RWPE2 (cell line): ENCODE results near the gene MUC2.

ENCODE experiments used
- ATAC-seq: fragments of 200-7000 bp; cut with Tn5 transposase; 3 replicates; pipeline ENCODE4 v1.9.1; 2021; ENCODE audit warnings: low read depth
- DNase-seq: peaks from one replicate; pipeline ENCODE4 v3.0.0-alpha.2; 2020; ENCODE audit warnings: low spot score
- H3K27ac ChIP-seq: fragments of 450-650 bp; 2 replicates; pipeline ENCODE4 v1.5.1; 2017; ENCODE audit warnings: mild to moderate bottlenecking; ENCODE audit not compliant: poor library complexity, severe bottlenecking
- H3K27me3 ChIP-seq: fragments of 250-450 bp; sonication (Bioruptor Pico); 2 replicates; pipeline ENCODE4 v1.5.1; 2021; ENCODE audit warnings: mild to moderate bottlenecking, moderate library complexity; ENCODE audit not compliant: insufficient read depth, poor library complexity, severe bottlenecking
- H3K36me3 ChIP-seq: fragments of 250-450 bp; sonication (Bioruptor Pico); 2 replicates; pipeline ENCODE4 v1.5.1; 2020; ENCODE audit warnings: low read depth, mild to moderate bottlenecking, moderate library complexity
- H3K4me1 ChIP-seq: fragments of 250-450 bp; sonication (Bioruptor Pico); 2 replicates; pipeline ENCODE4 v1.5.1; 2021; ENCODE audit warnings: mild to moderate bottlenecking, moderate library complexity; ENCODE audit not compliant: insufficient read depth, poor library complexity, severe bottlenecking
- H3K4me3 ChIP-seq: fragments of 250-450 bp; sonication (Bioruptor Pico); 2 replicates; pipeline ENCODE4 v1.5.1; 2021; ENCODE audit warnings: mild to moderate bottlenecking, moderate library complexity; ENCODE audit not compliant: severe bottlenecking
- H3K9me3 ChIP-seq: fragments of 250-450 bp; sonication (Bioruptor Pico); 2 replicates; pipeline ENCODE4 v1.5.1; 2021; ENCODE audit warnings: mild to moderate bottlenecking, moderate library complexity; ENCODE audit not compliant: severe bottlenecking
- CTCF ChIP-seq: fragments of 450-650 bp; IDR thresholded peaks from one replicate; pipeline ENCODE4 v1.5.1; 2017; ENCODE audit warnings: mild to moderate bottlenecking, moderate library complexity; ENCODE audit not compliant: poor library complexity, severe bottlenecking

Gene MUC2

GRCh38 chr11:1107316-1108245 is 32.9 kb downstream of the MUC2 start:
- no peaks in the 10 kb centered on the region for H3K9me3 ChIP-seq
- no peaks in the 10 kb centered on the region for H3K36me3 ChIP-seq
- ATAC-seq (no peak), DNase-seq (no peak)
- no peak overlapping the region for H3K27ac ChIP-seq
- no peak overlapping the region for H3K4me3 ChIP-seq
- no peaks in the 10 kb centered on the region for H3K27me3 ChIP-seq
- H3K4me1 ChIP-seq = no peaks in the 10 kb centered on the region
- no peak for TF ChIP-seq CTCF

GRCh38 chr11:1108246-1108900 is 33.7 kb downstream of the MUC2 start:
- H3K27ac ChIP-seq = no peak overlapping the region
- H3K27me3 ChIP-seq = no peaks in the 10 kb centered on the region
- DNase-seq = no peak
- no peaks in the 10 kb centered on the region for H3K36me3 ChIP-seq
- no peaks in the 10 kb centered on the region for H3K9me3 ChIP-seq
- ATAC-seq = no peak
- no peak overlapping the region for H3K4me3 ChIP-seq
- no peaks in the 10 kb centered on the region for H3K4me1 ChIP-seq
- TF ChIP-seq CTCF = no peak

- no peak for ATAC-seq
- Histone ChIP-seq H3K27me3 (no peaks in the 10 kb centered on the region), H3K9me3 (no peaks in the 10 kb centered on the region), H3K27ac (no peak overlapping the region), H3K36me3 (no peaks in the 10 kb centered on the region), H3K4me1 (no peaks in the 10 kb centered on the region), H3K4me3 (no peak overlapping the region)
- no peak for TF ChIP-seq CTCF
- peak; percentile 34 for DNase-seq
Observed at GRCh38 chr11:1109101-1109917, 34.6 kb downstream of the MUC2 start.

GRCh38 chr11:1109918-1110705 is 35.4 kb downstream of the MUC2 start:
- Histone ChIP-seq H3K36me3 (no peaks in the 10 kb centered on the region), H3K4me3 (no peak overlapping the region), H3K27me3 (no peaks in the 10 kb centered on the region), H3K9me3 (no peaks in the 10 kb centered on the region), H3K4me1 (no peaks in the 10 kb centered on the region), H3K27ac (no peak overlapping the region)
- TF ChIP-seq CTCF = no peak
- DNase-seq = peak; percentile 62
- ATAC-seq = no peak
